ENCODE results near the gene SCMH1.

- TF ChIP-seq TAF1 (conservative IDR thresholded peaks at IDR 0.05) (no peak), SP1 (IDR thresholded peaks at IDR 0.05) (no peak)
- TF ChIP-seq, protein P1, sequence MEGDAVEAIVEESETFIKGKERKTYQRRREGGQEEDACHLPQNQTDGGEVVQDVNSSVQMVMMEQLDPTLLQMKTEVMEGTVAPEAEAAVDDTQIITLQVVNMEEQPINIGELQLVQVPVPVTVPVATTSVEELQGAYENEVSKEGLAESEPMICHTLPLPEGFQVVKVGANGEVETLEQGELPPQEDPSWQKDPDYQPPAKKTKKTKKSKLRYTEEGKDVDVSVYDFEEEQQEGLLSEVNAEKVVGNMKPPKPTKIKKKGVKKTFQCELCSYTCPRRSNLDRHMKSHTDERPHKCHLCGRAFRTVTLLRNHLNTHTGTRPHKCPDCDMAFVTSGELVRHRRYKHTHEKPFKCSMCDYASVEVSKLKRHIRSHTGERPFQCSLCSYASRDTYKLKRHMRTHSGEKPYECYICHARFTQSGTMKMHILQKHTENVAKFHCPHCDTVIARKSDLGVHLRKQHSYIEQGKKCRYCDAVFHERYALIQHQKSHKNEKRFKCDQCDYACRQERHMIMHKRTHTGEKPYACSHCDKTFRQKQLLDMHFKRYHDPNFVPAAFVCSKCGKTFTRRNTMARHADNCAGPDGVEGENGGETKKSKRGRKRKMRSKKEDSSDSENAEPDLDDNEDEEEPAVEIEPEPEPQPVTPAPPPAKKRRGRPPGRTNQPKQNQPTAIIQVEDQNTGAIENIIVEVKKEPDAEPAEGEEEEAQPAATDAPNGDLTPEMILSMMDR (IDR thresholded peaks at IDR 0.05; ENCODE audit: low read depth, low read length, missing input control) = no peak
Observed at GRCh38 chr1:41098730-41099460, 143.2 kb downstream of the SCMH1 start.
